GM10847 (cell line): ENCODE results near the gene LSAMP.

ENCODE experiments used
- POLR2A ChIP-seq: IDR thresholded peaks from 2 replicates; pipeline ENCODE4 v1.6.1; 2011; ENCODE audit not compliant: insufficient read length; ENCODE audit errors: extremely low read depth

Gene LSAMP

GRCh38 chr3:115833074-115833473, 612.2 kb downstream of the LSAMP start:
- no peak for TF ChIP-seq POLR2A

DNA sequence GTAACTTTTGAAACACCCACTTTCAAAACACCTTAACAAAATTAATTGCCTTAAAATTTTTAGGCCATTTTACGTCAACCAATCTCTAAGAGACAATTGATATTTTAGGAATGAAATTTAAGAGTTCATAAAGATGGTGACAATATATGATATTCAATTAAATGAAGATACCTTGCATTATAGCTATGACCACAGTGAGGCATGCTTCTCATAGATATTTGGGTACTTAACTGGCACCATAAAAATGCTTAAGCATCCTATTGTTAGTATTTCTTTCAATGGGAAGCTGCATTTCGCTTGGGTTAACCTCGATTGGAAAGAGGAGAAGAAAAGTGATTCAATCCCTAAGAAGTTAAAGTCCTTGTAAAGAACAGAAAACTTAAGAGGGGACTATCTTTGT, 613.0 kb downstream of the LSAMP start:
- TF ChIP-seq POLR2A = no peak

GRCh38 chr3:115831864-115832263, 613.4 kb downstream of the LSAMP start:
- TF ChIP-seq POLR2A = no peak

GRCh38 chr3:115830764-115831395, 614.4 kb downstream of the LSAMP start:
- TF ChIP-seq POLR2A = no peak

DNA sequence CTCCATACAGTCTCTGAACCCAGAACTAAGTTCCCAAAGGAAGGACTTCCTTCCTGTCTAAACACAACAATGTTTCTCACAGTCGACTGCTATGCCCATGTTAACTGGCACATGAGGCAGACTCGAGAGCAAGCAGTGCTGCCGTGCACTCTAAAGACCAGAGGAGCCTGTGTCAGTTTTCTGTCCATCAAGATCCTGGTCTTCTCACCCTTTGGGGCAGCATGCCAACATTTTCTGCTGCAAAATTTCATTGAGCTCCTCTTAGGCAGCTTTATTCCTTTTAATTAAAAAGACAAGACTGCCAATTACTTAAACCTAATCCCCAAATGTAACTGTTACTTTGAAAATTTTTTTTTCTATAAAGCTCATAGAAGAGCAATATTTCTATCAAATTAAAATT, 616.9 kb downstream of the LSAMP start:
- TF ChIP-seq POLR2A = no peak

DNA sequence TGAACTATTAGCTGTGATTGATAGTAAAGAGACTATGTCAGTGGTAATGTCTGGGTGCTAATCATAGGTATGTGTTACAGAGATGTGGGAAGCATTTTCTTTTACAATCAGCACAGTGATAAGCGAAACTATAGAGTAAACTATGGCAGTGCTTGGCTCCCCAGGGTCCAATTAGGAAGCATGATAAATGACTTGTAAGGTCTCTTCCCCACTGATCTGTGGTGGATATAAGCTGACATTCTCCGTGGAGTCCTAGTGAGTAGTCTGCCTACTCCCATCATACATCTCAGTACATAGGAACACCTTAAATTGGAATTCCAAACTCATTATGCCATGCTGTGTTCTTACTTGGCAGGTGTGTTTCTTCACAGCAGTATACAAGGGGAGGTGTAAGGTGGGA, 617.8 kb downstream of the LSAMP start:
- no peak for TF ChIP-seq POLR2A

DNA sequence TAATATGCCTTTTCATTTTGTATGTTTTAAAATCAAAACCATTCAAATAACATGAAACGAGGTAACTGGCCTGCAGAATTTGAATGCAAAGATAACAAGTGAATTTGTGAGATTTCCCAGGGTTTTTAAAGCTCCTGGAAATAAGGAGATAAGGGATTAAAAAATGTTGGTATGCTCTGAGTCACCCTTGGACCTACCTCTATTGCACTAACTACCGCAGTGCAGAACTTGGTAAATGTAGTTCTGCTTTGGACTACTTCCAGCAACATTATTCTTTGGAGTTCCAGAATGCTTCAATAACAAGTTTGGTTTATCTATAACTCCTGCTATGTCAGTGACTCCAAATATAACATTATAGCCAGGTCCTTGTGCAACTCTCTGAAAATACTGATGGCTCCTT, 620.2 kb downstream of the LSAMP start:
- TF ChIP-seq POLR2A = no peak

DNA sequence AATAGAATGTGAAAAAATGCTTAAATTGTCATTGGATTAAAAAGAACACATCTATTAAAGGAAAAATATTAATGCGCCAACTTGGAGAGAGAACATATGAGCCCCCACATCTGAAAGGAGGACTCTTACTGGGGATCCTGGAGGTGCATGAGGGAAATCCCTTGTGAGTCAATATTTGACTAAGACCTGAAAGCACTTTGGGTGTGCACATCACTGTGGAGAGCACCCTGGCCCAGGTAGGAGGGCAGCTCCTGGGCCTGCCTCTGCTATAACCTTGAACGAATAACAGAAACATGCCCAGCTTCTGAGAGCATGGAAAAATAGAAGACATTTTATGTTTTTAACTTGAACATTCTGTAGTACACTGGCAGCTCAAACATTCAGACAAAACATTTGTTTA, 622.2 kb downstream of the LSAMP start:
- TF ChIP-seq POLR2A = no peak

DNA sequence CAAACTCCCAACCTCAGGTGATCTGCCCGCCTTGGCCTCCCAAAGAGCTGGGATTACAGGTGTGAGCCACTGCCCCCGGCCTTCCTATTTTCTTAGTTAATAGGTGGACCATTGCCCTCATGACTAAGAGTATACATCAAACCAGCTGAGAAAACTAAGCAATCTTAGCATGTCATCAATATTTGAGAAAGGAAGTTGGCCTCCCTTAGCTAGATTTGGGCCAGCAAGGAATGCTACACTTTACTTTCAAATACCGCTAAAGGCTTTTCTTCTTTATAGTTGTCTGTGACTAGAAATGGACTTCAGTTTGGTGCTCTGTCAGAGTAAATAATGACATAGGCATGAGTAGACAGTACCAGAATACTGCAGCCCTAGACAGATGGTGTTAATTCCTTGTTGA, 622.7 kb downstream of the LSAMP start:
- TF ChIP-seq POLR2A = no peak

- no peak for TF ChIP-seq POLR2A
Measured at GRCh38 chr3:115819785-115820384, 625.4 kb downstream of the LSAMP start.

GRCh38 chr3:115814778-115815380, 630.4 kb downstream of the LSAMP start:
- TF ChIP-seq POLR2A = no peak

GRCh38 chr3:115814006-115814405, 631.3 kb downstream of the LSAMP start:
- TF ChIP-seq POLR2A = no peak

DNA sequence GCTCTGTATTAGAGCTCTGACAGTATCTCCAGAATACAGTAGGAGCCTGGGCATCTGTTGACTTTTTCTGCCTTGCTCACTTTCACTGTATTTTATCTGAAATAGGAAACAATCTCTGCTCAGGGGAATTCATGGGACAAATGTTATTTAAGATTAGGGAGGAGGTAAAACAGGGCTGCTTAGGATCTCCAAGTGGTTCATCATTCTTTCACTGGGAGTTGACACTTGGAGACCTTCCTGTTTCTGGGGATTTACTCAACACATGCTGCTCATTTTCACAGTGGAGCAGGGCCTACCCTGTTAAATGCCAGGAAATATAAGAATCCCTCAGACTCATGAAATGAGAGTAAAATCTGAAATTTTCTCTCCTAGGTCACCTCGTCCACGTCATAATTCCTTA, 636.5 kb downstream of the LSAMP start:
- no peak for TF ChIP-seq POLR2A

- TF ChIP-seq POLR2A = no peak
Measured at GRCh38 chr3:115808244-115808643, 637.0 kb downstream of the LSAMP start.

DNA sequence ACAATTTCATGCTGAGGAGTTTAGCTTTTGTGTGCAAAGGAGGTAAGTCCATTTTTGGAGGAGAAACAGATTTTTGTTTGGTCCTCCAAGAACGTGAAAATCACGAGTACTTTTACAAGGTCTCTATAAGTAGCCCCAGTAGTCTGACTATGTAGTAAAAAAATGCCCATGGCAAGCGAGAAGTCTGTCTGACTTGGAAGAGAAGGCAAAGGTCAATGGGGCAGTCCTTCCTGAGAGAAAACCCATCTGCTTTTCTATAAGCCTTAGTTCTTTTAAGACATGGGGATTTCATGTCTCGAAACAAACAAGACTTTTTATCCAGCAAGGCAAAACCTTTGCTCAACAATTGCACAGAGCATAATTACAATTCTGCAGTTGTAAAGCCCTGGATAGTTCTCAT, 638.8 kb downstream of the LSAMP start:
- no peak for TF ChIP-seq POLR2A

DNA sequence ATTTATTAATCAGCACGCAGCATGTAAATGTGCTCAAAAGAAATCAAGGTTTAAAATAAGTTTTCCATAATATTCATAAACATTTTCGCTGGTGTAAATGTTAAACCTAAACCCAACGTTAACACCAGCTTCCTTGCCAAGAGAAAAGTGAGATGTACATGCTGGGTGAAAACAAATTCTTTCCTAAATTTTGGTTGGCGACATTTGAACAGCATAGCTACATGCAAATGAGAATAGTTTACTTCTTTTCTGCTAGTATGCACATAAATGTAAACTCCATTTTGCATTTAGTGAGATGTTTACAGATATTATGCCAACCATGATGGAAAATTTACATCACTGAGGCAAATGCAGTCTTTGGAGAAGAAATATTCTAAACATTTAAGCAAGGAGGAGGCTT, 639.8 kb downstream of the LSAMP start:
- no peak for TF ChIP-seq POLR2A

DNA sequence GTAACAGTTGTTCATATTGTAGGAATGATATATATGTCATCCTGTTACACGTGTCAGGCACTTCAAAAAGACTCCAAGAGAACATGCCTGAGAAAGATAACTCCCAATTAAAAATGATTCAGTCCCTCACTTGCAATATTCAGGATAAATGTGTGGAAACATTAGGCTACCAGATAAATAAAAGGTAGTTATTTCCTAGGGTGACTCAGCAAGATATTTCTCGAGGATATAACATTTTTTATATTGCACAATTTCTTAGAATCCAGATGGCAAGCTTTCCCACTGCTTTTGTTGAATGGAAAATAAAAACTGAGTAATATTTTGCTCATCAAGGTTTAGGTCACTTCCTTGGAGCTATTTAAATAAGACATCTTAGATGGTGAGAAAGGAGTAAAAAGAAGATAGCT, 640.6 kb downstream of the LSAMP start:
- no peak for TF ChIP-seq POLR2A
